Measurements from ENCODE around the gene PHACTR1.

Gene PHACTR1

DNA sequence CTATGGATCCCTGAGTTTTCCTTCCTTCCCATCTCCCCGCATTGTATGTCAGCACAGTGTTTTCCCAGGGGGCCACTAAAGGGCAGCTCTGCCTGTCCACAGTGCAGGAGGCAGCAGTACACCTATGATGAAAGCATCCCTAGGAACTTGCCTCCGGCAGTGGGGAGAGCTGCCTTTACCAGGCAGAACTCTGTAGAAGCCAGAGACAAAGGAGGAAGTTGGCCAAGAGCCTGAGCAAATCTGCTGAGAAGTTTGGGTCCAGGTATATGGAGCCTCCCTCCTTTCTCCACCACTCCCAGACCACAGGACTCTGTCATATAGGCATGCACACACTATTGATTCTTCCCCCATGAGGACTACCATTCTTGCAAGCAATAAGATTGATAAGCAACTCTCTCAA, 329.1 kb downstream of the PHACTR1 start:
- in situ Hi-C loops (cut with HindIII; ENCODE audit: low sequenced_read_pairs) = no loop called here
- no peak overlapping the region for H3K4me3 ChIP-seq (ENCODE audit: low read depth, low read length)
- TF ChIP-seq, protein P1, sequence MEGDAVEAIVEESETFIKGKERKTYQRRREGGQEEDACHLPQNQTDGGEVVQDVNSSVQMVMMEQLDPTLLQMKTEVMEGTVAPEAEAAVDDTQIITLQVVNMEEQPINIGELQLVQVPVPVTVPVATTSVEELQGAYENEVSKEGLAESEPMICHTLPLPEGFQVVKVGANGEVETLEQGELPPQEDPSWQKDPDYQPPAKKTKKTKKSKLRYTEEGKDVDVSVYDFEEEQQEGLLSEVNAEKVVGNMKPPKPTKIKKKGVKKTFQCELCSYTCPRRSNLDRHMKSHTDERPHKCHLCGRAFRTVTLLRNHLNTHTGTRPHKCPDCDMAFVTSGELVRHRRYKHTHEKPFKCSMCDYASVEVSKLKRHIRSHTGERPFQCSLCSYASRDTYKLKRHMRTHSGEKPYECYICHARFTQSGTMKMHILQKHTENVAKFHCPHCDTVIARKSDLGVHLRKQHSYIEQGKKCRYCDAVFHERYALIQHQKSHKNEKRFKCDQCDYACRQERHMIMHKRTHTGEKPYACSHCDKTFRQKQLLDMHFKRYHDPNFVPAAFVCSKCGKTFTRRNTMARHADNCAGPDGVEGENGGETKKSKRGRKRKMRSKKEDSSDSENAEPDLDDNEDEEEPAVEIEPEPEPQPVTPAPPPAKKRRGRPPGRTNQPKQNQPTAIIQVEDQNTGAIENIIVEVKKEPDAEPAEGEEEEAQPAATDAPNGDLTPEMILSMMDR (IDR thresholded peaks at IDR 0.05; ENCODE audit: low read depth, low read length, missing control alignments) = no peak
- no peak for DNase-seq (ENCODE audit: low read depth)

DNA sequence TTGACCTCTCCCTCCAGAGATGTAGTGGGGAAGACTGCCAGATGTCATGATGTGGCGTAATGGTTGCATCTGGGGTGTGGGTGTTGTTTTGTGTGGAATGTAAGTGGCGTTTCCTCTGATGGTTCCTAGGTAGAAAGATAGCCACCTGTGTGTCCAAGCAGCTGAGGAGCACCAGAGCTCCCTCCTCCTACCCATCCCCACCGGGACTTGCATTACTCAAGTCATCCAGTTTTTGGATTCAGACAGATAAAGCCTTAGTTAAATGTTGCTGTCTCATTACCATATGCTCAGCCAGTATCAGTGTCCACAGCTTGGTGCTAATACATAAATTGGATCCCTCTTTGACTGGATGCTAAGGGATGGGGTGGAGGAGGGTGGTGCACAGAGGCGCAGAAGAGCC, 329.5 kb downstream of the PHACTR1 start:
- TF ChIP-seq, protein P1 (IDR thresholded peaks at IDR 0.05; ENCODE audit: low read depth, low read length, missing control alignments) = no peak
- in situ Hi-C loops (cut with HindIII; ENCODE audit: low sequenced_read_pairs) = no loop called here
- no peak overlapping the region for H3K4me3 ChIP-seq (ENCODE audit: low read depth, low read length)
- no peak for DNase-seq (ENCODE audit: low read depth)

DNA sequence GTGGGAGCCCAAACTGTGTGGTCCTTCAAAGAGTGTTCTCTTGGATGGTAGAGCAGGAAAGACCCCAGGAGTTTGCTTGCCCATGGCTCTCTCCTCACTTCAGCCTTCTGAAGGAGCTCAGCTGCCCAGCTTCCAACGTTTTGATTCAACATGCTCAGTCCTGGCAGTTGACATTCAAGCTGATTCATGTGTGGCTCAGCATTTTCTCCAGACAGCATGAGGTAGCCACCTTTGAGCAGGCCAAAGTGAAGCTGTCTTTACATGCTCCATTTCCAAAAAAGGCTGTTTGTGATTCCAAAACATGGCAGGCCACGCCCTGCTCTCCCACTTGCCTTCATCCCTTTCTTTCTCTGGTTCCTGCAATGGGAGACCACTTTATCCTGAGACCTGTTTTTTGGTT, 331.5 kb downstream of the PHACTR1 start:
- TF ChIP-seq, protein P1 (IDR thresholded peaks at IDR 0.05; ENCODE audit: low read depth, low read length, missing control alignments) = no peak
- DNase-seq (ENCODE audit: low read depth) = no peak
- no peak overlapping the region for H3K4me3 ChIP-seq (ENCODE audit: low read depth, low read length)
- in situ Hi-C loops (cut with HindIII; ENCODE audit: low sequenced_read_pairs) = no loop called here

DNA sequence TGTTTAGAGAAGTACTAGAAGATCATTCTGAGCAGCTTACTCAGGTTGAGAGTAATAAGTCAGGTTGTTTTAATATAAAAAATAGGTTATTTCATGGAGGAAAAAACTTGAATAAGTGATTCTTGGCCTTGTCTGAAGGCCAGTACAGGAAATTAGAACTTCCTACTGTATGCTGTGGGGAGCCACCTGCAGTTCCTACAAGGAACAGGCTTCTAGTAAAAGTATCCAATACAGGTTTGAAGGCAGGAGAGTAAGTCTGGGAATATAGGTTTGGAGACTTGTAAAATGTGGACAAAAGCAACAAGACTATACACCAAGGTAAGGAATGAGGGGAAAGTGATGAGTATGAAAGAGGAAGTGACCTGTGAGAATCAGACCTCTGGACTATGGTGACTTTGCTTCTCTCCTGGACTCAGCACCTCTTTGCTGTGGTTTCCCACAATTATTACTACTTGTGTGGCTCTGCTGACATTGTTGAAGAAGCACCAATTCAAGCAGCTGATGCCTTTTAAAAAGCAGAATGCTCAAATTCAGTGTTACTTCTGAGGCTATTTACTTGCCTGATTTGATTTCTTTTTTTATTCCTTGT, 333.2 kb downstream of the PHACTR1 start:
- no peak overlapping the region for H3K4me3 ChIP-seq (ENCODE audit: low read depth, low read length)
- TF ChIP-seq, protein P1 (IDR thresholded peaks at IDR 0.05; ENCODE audit: low read depth, low read length, missing control alignments) = no peak
- DNase-seq (ENCODE audit: low read depth) = no peak
- in situ Hi-C loops (cut with HindIII; ENCODE audit: low sequenced_read_pairs) = no loop called here

DNA sequence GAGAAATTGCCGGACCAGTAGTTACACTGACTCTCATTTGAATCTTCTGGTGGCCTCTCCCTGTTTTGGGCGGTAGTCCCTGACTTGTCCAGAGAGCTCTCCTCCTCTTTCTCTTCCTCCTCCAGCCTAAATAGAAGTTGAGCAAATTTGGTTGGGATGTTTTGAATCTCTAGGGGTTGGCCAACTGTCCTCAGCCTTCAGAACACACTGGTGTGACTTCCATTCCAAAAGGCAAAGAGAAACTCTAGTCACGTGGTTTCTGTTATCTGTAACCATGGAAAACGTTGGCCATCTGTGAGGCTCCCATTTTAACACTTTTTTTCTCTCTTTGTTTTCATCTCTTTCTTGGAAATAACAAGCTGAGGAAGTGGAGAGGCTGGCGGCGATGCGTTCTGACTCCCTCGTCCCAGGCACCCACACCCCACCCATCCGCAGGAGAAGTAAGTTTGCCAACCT, 336.5 kb downstream of the PHACTR1 start:
- no peak for DNase-seq (ENCODE audit: low read depth)
- TF ChIP-seq, protein P1 (IDR thresholded peaks at IDR 0.05; ENCODE audit: low read depth, low read length, missing control alignments) = no peak
- no peak overlapping the region for H3K4me3 ChIP-seq (ENCODE audit: low read depth, low read length)
- in situ Hi-C loops (cut with HindIII; ENCODE audit: low sequenced_read_pairs) = no loop called here

DNA sequence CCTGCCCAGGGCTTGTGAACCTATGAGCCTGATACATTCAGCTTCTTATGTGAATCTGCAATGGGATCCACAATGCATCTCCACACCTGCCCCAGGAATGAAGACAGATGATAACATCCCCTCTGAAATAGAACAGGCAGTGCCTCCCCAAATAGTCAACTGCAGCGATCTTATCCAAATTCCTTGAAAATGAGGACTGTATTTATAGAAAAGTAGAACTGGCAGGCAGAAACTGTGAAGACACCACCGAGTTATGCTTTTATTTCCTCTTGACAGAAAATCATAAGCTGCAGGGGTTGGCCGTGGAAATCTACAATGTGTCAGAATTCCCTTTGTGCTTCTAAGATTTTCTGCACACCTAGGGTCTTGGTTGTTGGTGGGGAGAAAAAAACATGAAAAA, 341.5 kb downstream of the PHACTR1 start:
- TF ChIP-seq, protein P1 (IDR thresholded peaks at IDR 0.05; ENCODE audit: low read depth, low read length, missing control alignments) = no peak
- no peak for DNase-seq (ENCODE audit: low read depth)
- in situ Hi-C loops (cut with HindIII; ENCODE audit: low sequenced_read_pairs) = no loop called here
- H3K4me3 ChIP-seq (ENCODE audit: low read depth, low read length) = no peak overlapping the region
